HFFc6 (cell line): ENCODE results near the gene C2orf68. TPM values are rescaled to one million over a fixed set of nuclear protein-coding genes. Genes with fewer than 3 reads are reported as not detected.

Source experiments
- DNase-seq: peaks from one replicate; pipeline ENCODE4 v3.0.0-alpha.2; 2018
- H3K27ac Mint-ChIP-seq: 2 replicates; pipeline ENCODE4 v1.8.0; 2020; ENCODE audit warnings: mild to moderate bottlenecking, mixed read lengths
- H3K27me3 Mint-ChIP-seq: 2 replicates; pipeline ENCODE4 v1.8.0; 2021; ENCODE audit warnings: mild to moderate bottlenecking, moderate library complexity, mixed read lengths; ENCODE audit not compliant: insufficient read depth
- H3K36me3 Mint-ChIP-seq: 2 replicates; pipeline ENCODE4 v1.8.0; 2021; ENCODE audit warnings: low read depth, mixed read lengths
- H3K4me1 Mint-ChIP-seq: 2 replicates; pipeline ENCODE4 v1.8.0; 2020; ENCODE audit warnings: low read depth, mixed read lengths
- H3K4me3 Mint-ChIP-seq: 2 replicates; pipeline ENCODE4 v1.8.0; 2020; ENCODE audit warnings: mild to moderate bottlenecking, moderate library complexity, mixed read lengths
- H3K9me3 Mint-ChIP-seq: 2 replicates; pipeline ENCODE4 v1.8.0; 2020; ENCODE audit warnings: mild to moderate bottlenecking, mixed read lengths
- total RNA-seq, 6 experiments: library from RNA; stranded (reverse); fragmentation: NEBNext Ultra II Directional; extraction: Animal tissue kit (Norgen Biotek cat#: 25700); gene quantifications; 2 replicates in 1 of 6; 3 replicates in 5 of 6; pipeline ENCODE4 v1.2.3, GENCODE V29; 2021
- TF ChIP-seq, protein P1 (sequence below): fragments of 200-600 bp; sonication (generic); IDR thresholded peaks from 2 replicates; pipeline ENCODE4 v1.5.0; 2021; ENCODE audit warnings: antibody characterized with exemption, mild to moderate bottlenecking

C2orf68 gene
- total RNA-seq, 6 experiments from 2014 or later = 13.7 to 17.6 (median 16.0) TPM

DNA sequence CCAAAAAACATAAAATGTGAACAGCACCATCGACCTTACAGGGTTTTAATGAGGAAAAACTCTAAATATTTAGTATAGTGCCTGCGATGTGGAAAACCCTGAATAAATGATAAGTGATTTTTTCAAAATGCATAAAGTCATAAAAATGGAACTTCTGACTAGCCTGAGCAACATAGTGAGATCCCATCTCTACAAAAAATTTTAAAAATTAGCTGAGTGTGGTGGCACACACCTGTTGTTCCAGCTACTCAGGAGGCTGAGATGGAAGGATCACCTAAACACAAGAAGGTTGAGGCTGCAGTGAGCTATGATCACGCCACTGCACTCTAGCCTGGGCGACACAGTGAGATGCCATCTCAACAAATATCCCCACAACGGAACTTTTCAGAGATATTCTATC lies 54.7 kb downstream of the C2orf68 start:
- peaks cover 5% of the 10 kb centered on the region for H3K36me3 Mint-ChIP-seq
- no peaks in the 10 kb centered on the region for H3K9me3 Mint-ChIP-seq
- H3K4me3 Mint-ChIP-seq = no peak overlapping the region
- peaks cover 29% of the 10 kb centered on the region for H3K4me1 Mint-ChIP-seq
- H3K27me3 Mint-ChIP-seq = peaks cover 2% of the 10 kb centered on the region; the same call in 1 of the 2 replicates
- TF ChIP-seq, protein P1, sequence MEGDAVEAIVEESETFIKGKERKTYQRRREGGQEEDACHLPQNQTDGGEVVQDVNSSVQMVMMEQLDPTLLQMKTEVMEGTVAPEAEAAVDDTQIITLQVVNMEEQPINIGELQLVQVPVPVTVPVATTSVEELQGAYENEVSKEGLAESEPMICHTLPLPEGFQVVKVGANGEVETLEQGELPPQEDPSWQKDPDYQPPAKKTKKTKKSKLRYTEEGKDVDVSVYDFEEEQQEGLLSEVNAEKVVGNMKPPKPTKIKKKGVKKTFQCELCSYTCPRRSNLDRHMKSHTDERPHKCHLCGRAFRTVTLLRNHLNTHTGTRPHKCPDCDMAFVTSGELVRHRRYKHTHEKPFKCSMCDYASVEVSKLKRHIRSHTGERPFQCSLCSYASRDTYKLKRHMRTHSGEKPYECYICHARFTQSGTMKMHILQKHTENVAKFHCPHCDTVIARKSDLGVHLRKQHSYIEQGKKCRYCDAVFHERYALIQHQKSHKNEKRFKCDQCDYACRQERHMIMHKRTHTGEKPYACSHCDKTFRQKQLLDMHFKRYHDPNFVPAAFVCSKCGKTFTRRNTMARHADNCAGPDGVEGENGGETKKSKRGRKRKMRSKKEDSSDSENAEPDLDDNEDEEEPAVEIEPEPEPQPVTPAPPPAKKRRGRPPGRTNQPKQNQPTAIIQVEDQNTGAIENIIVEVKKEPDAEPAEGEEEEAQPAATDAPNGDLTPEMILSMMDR = no peak
- H3K27ac Mint-ChIP-seq = no peak overlapping the region
- no peak for DNase-seq

Other genes starting within 250 kb of the C2orf68 start
- 10 to 100 TPM; 10.7 to 49.6 (median 13.6) TPM for gene CAPG, start 201.7 kb downstream of the C2orf68 start, total RNA-seq
- gene SH2D6, start 193.4 kb downstream of the C2orf68 start, total RNA-seq = under 1 TPM in 3 of 6 experiments, not detected in 3; 0.25 to 0.52 (median 0.37) TPM
- gene MAT2A, start 72.9 kb downstream of the C2orf68 start, total RNA-seq = 100 to 1,000 TPM; 138 to 171 (median 158) TPM
- gene GGCX, start 50.6 kb downstream of the C2orf68 start, total RNA-seq = 10 to 100 TPM; 55.9 to 68.9 (median 62.4) TPM
- under 1 TPM in 4 of 6 experiments, not detected in 2; 0.31 to 0.46 (median 0.35) TPM for gene VAMP8, start 34.5 kb downstream of the C2orf68 start, total RNA-seq
- gene VAMP5, start 27.6 kb downstream of the C2orf68 start, total RNA-seq = 10 to 100 TPM; 51.2 to 84.2 (median 71.4) TPM
- gene RNF181, start 16.3 kb downstream of the C2orf68 start, total RNA-seq = 100 to 1,000 TPM; 121 to 160 (median 146) TPM
- gene TMEM150A, start 9.4 kb downstream of the C2orf68 start, total RNA-seq = 10 to 100 TPM; 10.3 to 20.4 (median 12.7) TPM
- gene USP39, start 4.1 kb upstream of the C2orf68 start, total RNA-seq = 10 to 100 TPM; 44.1 to 49.2 (median 47.4) TPM
- gene SFTPB, start 56.1 kb upstream of the C2orf68 start, total RNA-seq = not detected
- not detected for gene GNLY, start 82.3 kb upstream of the C2orf68 start, total RNA-seq
- gene ATOH8, start 141.9 kb upstream of the C2orf68 start, total RNA-seq = 10 to 100 TPM; 34.4 to 53.0 (median 45.5) TPM